Panc1 (cell line): ENCODE measurements around the gene ADK. TPM values are rescaled to one million over a fixed set of nuclear protein-coding genes. Genes with fewer than 3 reads are reported as not detected.

Experiments
- ATAC-seq: fragments of 200-7000 bp; cut with Tn5 transposase; 2 replicates; pipeline ENCODE4 v1.9.1; 2020; ENCODE audit warnings: mild to moderate bottlenecking, moderate library complexity
- BruUV-seq: library from RNA; stranded (reverse); fragments of 400-500 nt; replicated peaks from 2 replicates; lab custom pipeline; 2021; lab: Mats Ljungman, UMichigan
- CTCF ChIA-PET: fragments of 300-600 bp; sonication (Branson Sonifier 250); formaldehyde crosslinking; loops from one replicate; lab custom pipeline; 2022; ENCODE audit warnings: antibody characterized with exemption; lab: Charles Lee
- POLR2A ChIA-PET: fragments of 300-600 bp; sonication (Branson Sonifier 250); formaldehyde crosslinking; loops from one replicate; lab custom pipeline; 2022; ENCODE audit warnings: antibody characterized with exemption; lab: Charles Lee
- DNase-seq: peaks from one replicate; pipeline ENCODE4 v3.0.0-alpha.2; 2010; ENCODE audit warnings: low read depth, low spot score
- H3K27ac ChIP-seq: 2 replicates; pipeline ENCODE4 v1.5.1; 2011; ENCODE audit warnings: mild to moderate bottlenecking, low read length, inconsistent platforms
- H3K27me3 ChIP-seq: fragments of 200-500 bp; sonication (Bioruptor generic); 2 replicates; pipeline ENCODE4 v1.6.0; 2014; ENCODE audit warnings: low read length, inconsistent platforms; ENCODE audit not compliant: control insufficient read depth, insufficient read depth
- H3K36me3 ChIP-seq: fragments of 200-500 bp; sonication (Bioruptor generic); 2 replicates; pipeline ENCODE4 v1.5.1; 2014; ENCODE audit warnings: inconsistent platforms, mild to moderate bottlenecking, low read length, moderate library complexity; ENCODE audit not compliant: control insufficient read depth, insufficient read depth
- H3K4me1 ChIP-seq: 2 replicates; pipeline ENCODE4 v1.5.1; 2011; ENCODE audit warnings: inconsistent platforms, mild to moderate bottlenecking, low read length, moderate library complexity; ENCODE audit not compliant: control insufficient read depth, insufficient read depth
- H3K4me3 ChIP-seq, 2 experiments: 2 replicates each; pipeline ENCODE4 v1.5.1; 2011 to 2012; ENCODE audit warnings: low read depth in 2 of 2, low read length in 2 of 2, mild to moderate bottlenecking in 2 of 2, inconsistent platforms in 1 of 2, moderate library complexity in 1 of 2
- H3K9me3 ChIP-seq: fragments of 200-500 bp; sonication (Bioruptor generic); 2 replicates; pipeline ENCODE4 v1.5.1; 2014; ENCODE audit warnings: low read depth, mild to moderate bottlenecking, inconsistent platforms, low read length, moderate library complexity; ENCODE audit not compliant: control insufficient read depth, insufficient read depth
- CTCF ChIP-seq: fragments of 450-650 bp; IDR thresholded peaks from 2 replicates; pipeline ENCODE4 v1.5.1; 2017; ENCODE audit warnings: mild to moderate bottlenecking
- POLR2AphosphoS5 ChIP-seq: IDR thresholded peaks from 2 replicates; pipeline ENCODE4 v1.6.1; 2012; ENCODE audit warnings: mild to moderate bottlenecking, low read depth, low read length, moderate library complexity
- SIN3A ChIP-seq: IDR thresholded peaks from 2 replicates; pipeline ENCODE4 v1.6.1; 2012; ENCODE audit warnings: low read depth, mild to moderate bottlenecking, low read length, moderate library complexity, borderline replicate concordance; ENCODE audit not compliant: insufficient read depth
- TCF7L2 ChIP-seq: IDR thresholded peaks from 2 replicates; pipeline ENCODE4 v1.6.1; 2011; ENCODE audit warnings: mild to moderate bottlenecking, low read depth, low read length, inconsistent platforms
- in situ Hi-C: cut with HindIII; loops from 2 replicates; pipeline ENCODE4 v1.10.0; 2016; ENCODE audit warnings: low sequenced_read_pairs, low pct_unique_long_range_greater_than_20kb
- intact Hi-C: fragments of 100-400 bp; cut with micrococcal nuclease; formaldehyde crosslinking; loops from one replicate; pipeline ENCODE4 v1.10.0; 2022; ENCODE audit not compliant: unreplicated experiment
- total RNA-seq: library from RNA; stranded (reverse); gene quantifications from one replicate; pipeline ENCODE4 v1.2.1, GENCODE V29; 2021; ENCODE audit not compliant: unreplicated experiment
- TF ChIP-seq, protein P1 (sequence below), 2 experiments: IDR thresholded peaks; 2 replicates each; pipeline ENCODE4 v1.6.1; 2011 to 2012; ENCODE audit warnings: low read depth in 2 of 2, control low read depth in 1 of 2, low read length in 1 of 2, mild to moderate bottlenecking in 1 of 2, moderate library complexity in 1 of 2; ENCODE audit not compliant: insufficient read depth in 1 of 2

ADK gene
- total RNA-seq, 1 experiment from 2014 or later = 64.5 TPM

GRCh38 chr10:74514322-74514721 lies 363.3 kb downstream of the ADK start:
- no TSS peak for BruUV-seq
- no peak for TF ChIP-seq POLR2AphosphoS5
- TF ChIP-seq, protein P1, sequence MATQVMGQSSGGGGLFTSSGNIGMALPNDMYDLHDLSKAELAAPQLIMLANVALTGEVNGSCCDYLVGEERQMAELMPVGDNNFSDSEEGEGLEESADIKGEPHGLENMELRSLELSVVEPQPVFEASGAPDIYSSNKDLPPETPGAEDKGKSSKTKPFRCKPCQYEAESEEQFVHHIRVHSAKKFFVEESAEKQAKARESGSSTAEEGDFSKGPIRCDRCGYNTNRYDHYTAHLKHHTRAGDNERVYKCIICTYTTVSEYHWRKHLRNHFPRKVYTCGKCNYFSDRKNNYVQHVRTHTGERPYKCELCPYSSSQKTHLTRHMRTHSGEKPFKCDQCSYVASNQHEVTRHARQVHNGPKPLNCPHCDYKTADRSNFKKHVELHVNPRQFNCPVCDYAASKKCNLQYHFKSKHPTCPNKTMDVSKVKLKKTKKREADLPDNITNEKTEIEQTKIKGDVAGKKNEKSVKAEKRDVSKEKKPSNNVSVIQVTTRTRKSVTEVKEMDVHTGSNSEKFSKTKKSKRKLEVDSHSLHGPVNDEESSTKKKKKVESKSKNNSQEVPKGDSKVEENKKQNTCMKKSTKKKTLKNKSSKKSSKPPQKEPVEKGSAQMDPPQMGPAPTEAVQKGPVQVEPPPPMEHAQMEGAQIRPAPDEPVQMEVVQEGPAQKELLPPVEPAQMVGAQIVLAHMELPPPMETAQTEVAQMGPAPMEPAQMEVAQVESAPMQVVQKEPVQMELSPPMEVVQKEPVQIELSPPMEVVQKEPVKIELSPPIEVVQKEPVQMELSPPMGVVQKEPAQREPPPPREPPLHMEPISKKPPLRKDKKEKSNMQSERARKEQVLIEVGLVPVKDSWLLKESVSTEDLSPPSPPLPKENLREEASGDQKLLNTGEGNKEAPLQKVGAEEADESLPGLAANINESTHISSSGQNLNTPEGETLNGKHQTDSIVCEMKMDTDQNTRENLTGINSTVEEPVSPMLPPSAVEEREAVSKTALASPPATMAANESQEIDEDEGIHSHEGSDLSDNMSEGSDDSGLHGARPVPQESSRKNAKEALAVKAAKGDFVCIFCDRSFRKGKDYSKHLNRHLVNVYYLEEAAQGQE (IDR thresholded peaks at IDR 0.05; ENCODE audit: insufficient read depth in 1 of 2, low read depth in 2 of 2, low read length in 1 of 2) = no peak
- TF ChIP-seq SIN3A = no peak
- TF ChIP-seq CTCF = no peak
- no peak for TF ChIP-seq TCF7L2
- H3K4me3 ChIP-seq = no peak overlapping the region
- no peak overlapping the region for H3K27ac ChIP-seq
- H3K4me1 ChIP-seq = no peaks in the 10 kb centered on the region
- ATAC-seq (no peak), DNase-seq (no peak)
- H3K9me3 ChIP-seq = peaks cover 11% of the 10 kb centered on the region; the same call in 1 of the 2 replicates
- POLR2A ChIA-PET = no interaction called here
- no peaks in the 10 kb centered on the region for H3K36me3 ChIP-seq
- intact Hi-C loops = no loop called here
- H3K27me3 ChIP-seq = no peaks in the 10 kb centered on the region
- CTCF ChIA-PET = no interaction called here
- in situ Hi-C loops = no loop called here

GRCh38 chr10:74518061-74518460 lies 367.0 kb downstream of the ADK start:
- H3K27ac ChIP-seq = no peak overlapping the region
- no peaks in the 10 kb centered on the region for H3K4me1 ChIP-seq
- intact Hi-C loops (no loop called here), in situ Hi-C loops (no loop called here)
- DNase-seq = no peak
- TF ChIP-seq, protein P1 (IDR thresholded peaks at IDR 0.05; ENCODE audit: insufficient read depth in 1 of 2, low read depth in 2 of 2, low read length in 1 of 2) = no peak
- TF ChIP-seq POLR2AphosphoS5 (no peak), CTCF (no peak), TCF7L2 (no peak), SIN3A (no peak)
- no peaks in the 10 kb centered on the region for H3K27me3 ChIP-seq
- H3K36me3 ChIP-seq = no peaks in the 10 kb centered on the region
- ATAC-seq = no peak
- ChIA-PET CTCF (no interaction called here), POLR2A (no interaction called here)
- H3K4me3 ChIP-seq = no peak overlapping the region
- H3K9me3 ChIP-seq = peaks cover 11% of the 10 kb centered on the region; the same call in 1 of the 2 replicates
- BruUV-seq = no TSS peak
